Measurements from ENCODE around the gene FSTL3.
"Not testable (repeated sequence)": the region's sequence is repeated elsewhere in the genome, so short reads cannot be mapped to it uniquely, and the experiment has no call there.

- TF ChIP-seq, protein P1, sequence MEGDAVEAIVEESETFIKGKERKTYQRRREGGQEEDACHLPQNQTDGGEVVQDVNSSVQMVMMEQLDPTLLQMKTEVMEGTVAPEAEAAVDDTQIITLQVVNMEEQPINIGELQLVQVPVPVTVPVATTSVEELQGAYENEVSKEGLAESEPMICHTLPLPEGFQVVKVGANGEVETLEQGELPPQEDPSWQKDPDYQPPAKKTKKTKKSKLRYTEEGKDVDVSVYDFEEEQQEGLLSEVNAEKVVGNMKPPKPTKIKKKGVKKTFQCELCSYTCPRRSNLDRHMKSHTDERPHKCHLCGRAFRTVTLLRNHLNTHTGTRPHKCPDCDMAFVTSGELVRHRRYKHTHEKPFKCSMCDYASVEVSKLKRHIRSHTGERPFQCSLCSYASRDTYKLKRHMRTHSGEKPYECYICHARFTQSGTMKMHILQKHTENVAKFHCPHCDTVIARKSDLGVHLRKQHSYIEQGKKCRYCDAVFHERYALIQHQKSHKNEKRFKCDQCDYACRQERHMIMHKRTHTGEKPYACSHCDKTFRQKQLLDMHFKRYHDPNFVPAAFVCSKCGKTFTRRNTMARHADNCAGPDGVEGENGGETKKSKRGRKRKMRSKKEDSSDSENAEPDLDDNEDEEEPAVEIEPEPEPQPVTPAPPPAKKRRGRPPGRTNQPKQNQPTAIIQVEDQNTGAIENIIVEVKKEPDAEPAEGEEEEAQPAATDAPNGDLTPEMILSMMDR (IDR thresholded peaks at IDR 0.05) = not testable (repeated sequence)
- TF ChIP-seq POLR2A (IDR thresholded peaks at IDR 0.05) = not testable (repeated sequence)
Observed at GRCh38 chr19:626566-626965, 49.6 kb upstream of the FSTL3 start.

Measured in testis (tissue), 2 donors.